IMR-90 (cell line): ENCODE measurements around the gene PKIG.

Source experiments
- POLR2A ChIP-seq: IDR thresholded peaks from 2 replicates; pipeline ENCODE4 v1.6.1; 2012; ENCODE audit warnings: mild to moderate bottlenecking, low read depth, low read length
- TF ChIP-seq, protein P1 (sequence below): conservative IDR thresholded peaks from 2 replicates; pipeline ENCODE4 v1.5.1; 2012; ENCODE audit warnings: mild to moderate bottlenecking, low read depth, low read length, improper control_type of control experiment

DNA sequence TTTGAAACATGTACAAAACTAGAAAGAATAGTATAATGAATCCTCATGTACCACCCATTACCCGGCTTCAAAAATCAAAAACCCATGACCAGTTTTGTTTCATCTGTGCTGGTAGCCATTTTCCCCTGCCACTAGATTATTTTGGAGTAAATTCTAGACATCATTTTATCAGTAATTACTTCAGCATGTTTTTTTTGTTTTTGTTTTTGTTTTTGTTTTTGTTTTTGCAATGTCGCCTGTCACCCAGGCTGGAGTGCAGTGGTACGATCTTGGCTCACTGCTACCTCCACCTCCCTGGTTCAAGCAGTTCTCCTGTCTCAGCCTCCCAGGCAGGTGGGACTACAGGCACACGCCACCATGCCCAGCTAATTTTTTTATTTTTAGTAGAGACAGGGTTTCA is 8.0 kb upstream of the PKIG start:
- no peak for TF ChIP-seq POLR2A
- TF ChIP-seq, protein P1, sequence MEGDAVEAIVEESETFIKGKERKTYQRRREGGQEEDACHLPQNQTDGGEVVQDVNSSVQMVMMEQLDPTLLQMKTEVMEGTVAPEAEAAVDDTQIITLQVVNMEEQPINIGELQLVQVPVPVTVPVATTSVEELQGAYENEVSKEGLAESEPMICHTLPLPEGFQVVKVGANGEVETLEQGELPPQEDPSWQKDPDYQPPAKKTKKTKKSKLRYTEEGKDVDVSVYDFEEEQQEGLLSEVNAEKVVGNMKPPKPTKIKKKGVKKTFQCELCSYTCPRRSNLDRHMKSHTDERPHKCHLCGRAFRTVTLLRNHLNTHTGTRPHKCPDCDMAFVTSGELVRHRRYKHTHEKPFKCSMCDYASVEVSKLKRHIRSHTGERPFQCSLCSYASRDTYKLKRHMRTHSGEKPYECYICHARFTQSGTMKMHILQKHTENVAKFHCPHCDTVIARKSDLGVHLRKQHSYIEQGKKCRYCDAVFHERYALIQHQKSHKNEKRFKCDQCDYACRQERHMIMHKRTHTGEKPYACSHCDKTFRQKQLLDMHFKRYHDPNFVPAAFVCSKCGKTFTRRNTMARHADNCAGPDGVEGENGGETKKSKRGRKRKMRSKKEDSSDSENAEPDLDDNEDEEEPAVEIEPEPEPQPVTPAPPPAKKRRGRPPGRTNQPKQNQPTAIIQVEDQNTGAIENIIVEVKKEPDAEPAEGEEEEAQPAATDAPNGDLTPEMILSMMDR, result no peak
